Upper lobe of left lung (tissue), 6 donors: ENCODE data around the gene COL20A1. TPM values are rescaled to one million over a fixed set of nuclear protein-coding genes. Genes with fewer than 3 reads are reported as not detected.
A peak's percentile ranks its signal among the peaks of the same experiment; 100 is the strongest.

Experiments used
- ATAC-seq, 2 donors: fragments of 200-7000 bp; cut with Tn5 transposase; one replicate each; pipeline ENCODE4 v1.9.1; 2022; ENCODE audit warnings: mild to moderate bottlenecking in 2 of 2, moderate library complexity in 2 of 2; ENCODE audit not compliant: low FRiP score in 2 of 2
- DNase-seq, 2 donors: peaks; one replicate each; pipeline ENCODE4 v3.0.0-alpha.2; 2019 to 2020
- H3K27ac ChIP-seq, 4 donors: fragments of 200-600 bp; sonication (generic); one replicate each; pipeline ENCODE4 v1.5.1; 2016 to 2019
- H3K27me3 ChIP-seq, 4 donors: fragments of 200-600 bp; sonication (generic); one replicate each; pipeline ENCODE4 v1.5.1; 2017 to 2019
- H3K36me3 ChIP-seq, 4 donors: fragments of 200-600 bp; sonication (generic); one replicate each; pipeline ENCODE4 v1.5.1; 2016 to 2019
- H3K4me1 ChIP-seq, 4 donors: fragments of 200-600 bp; sonication (generic); one replicate each; pipeline ENCODE4 v1.5.1; 2018 to 2019
- H3K4me3 ChIP-seq, 4 donors: fragments of 200-600 bp; sonication (generic); one replicate each; pipeline ENCODE4 v1.5.1; 2017 to 2019; ENCODE audit warnings: mild to moderate bottlenecking in 2 of 4, moderate library complexity in 1 of 4
- H3K9me3 ChIP-seq, 4 donors: fragments of 200-600 bp; sonication (generic); one replicate each; pipeline ENCODE4 v1.5.1; 2018 to 2019
- EP300 ChIP-seq, 4 donors: sonication (generic); formaldehyde crosslinking; IDR thresholded peaks; one replicate each; pipeline ENCODE4 v1.5.1; 2017; ENCODE audit warnings: antibody characterized with exemption in 4 of 4, control low read depth in 2 of 4
- POLR2A ChIP-seq, 4 donors: fragments of 450-650 bp; IDR thresholded peaks; one replicate each; pipeline ENCODE4 v1.5.1; 2016 to 2017; ENCODE audit warnings: antibody characterized with exemption in 4 of 4, mild to moderate bottlenecking in 2 of 4
- POLR2AphosphoS5 ChIP-seq, 2 donors: sonication (generic); formaldehyde crosslinking; IDR thresholded peaks; one replicate each; pipeline ENCODE4 v1.5.1; 2017; ENCODE audit warnings: antibody characterized with exemption in 2 of 2
- WGBS, 2 donors: methylation state at CpG; one replicate each; pipeline ENCODE4 v1.1.5; 2017 to 2018; 5-methylcytosine and 5-hydroxymethylcytosine counted together
- total RNA-seq, 6 donors: library from RNA; depleted of rRNA in 4 of 6; stranded (reverse); fragments of >200 nt in 4 of 6; gene quantifications; one replicate each; pipeline versions ENCODE4 v1.1.0 to v1.2.1, GENCODE V29; 2016 to 2021
- TF ChIP-seq, protein P1 (sequence below), 6 experiments: fragments of 450-650 bp in 4 of 6; fragments of 200-600 bp in 2 of 6; sonication (generic) in 2 of 6; IDR thresholded peaks; one replicate each; pipeline ENCODE4 v1.5.1; 2016 to 2019; ENCODE audit warnings: antibody characterized with exemption in 6 of 6
- donor health status: DM: no; HTN: no; CAD: no; lungs with moderate emphysema.
- donor health status: DM: no; HTN: yes; CAD: no; lungs with severe emphysema.

The COL20A1 gene
- total RNA-seq, 6 donors from 2014 or later, result 0.03 TPM; not detected in 5

- no peaks in the 10 kb centered on the region for H3K9me3 ChIP-seq
- TF ChIP-seq, protein P1, sequence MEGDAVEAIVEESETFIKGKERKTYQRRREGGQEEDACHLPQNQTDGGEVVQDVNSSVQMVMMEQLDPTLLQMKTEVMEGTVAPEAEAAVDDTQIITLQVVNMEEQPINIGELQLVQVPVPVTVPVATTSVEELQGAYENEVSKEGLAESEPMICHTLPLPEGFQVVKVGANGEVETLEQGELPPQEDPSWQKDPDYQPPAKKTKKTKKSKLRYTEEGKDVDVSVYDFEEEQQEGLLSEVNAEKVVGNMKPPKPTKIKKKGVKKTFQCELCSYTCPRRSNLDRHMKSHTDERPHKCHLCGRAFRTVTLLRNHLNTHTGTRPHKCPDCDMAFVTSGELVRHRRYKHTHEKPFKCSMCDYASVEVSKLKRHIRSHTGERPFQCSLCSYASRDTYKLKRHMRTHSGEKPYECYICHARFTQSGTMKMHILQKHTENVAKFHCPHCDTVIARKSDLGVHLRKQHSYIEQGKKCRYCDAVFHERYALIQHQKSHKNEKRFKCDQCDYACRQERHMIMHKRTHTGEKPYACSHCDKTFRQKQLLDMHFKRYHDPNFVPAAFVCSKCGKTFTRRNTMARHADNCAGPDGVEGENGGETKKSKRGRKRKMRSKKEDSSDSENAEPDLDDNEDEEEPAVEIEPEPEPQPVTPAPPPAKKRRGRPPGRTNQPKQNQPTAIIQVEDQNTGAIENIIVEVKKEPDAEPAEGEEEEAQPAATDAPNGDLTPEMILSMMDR (IDR thresholded peaks at IDR 0.05), result no peak
- TF ChIP-seq POLR2A (IDR thresholded peaks at IDR 0.05) (no peak), POLR2AphosphoS5 (IDR thresholded peaks at IDR 0.05) (no peak), EP300 (IDR thresholded peaks at IDR 0.05) (no peak)
- peaks cover 0 to 4% (median 0%) of the 10 kb centered on the region in 4 donors for H3K4me1 ChIP-seq
- no peak overlapping the region for H3K27ac ChIP-seq
- 69 to 70% methylated on average over 14 to 39 of the region's 42 CpGs for WGBS, 2 donors
- H3K36me3 ChIP-seq, result no peaks in the 10 kb centered on the region
- H3K4me3 ChIP-seq, result no peak overlapping the region
- H3K27me3 ChIP-seq, result peaks cover 0 to 21% (median 8%) of the 10 kb centered on the region in 4 donors
- no peak for ATAC-seq
- DNase-seq, result peak in 1 of 2 donors; percentile 76
These were observed 66.4 kb downstream of the COL20A1 start for GRCh38 chr20:63359164-63359934.

GRCh38 chr20:63359937-63360849, 67.2 kb downstream of the COL20A1 start:
- peaks cover 0 to 4% (median 0%) of the 10 kb centered on the region in 4 donors for H3K4me1 ChIP-seq
- H3K27ac ChIP-seq, result no peak overlapping the region
- ATAC-seq (no peak), DNase-seq (peak in 1 of 2 donors; percentile 58)
- 21 to 36% methylated on average over 19 to 38 of the region's 38 CpGs for WGBS, 2 donors
- no peaks in the 10 kb centered on the region for H3K36me3 ChIP-seq
- H3K27me3 ChIP-seq, result peaks cover 0 to 21% (median 8%) of the 10 kb centered on the region in 4 donors
- no peak overlapping the region for H3K4me3 ChIP-seq
- no peaks in the 10 kb centered on the region for H3K9me3 ChIP-seq
- TF ChIP-seq POLR2AphosphoS5 (IDR thresholded peaks at IDR 0.05) (no peak), POLR2A (IDR thresholded peaks at IDR 0.05) (no peak), EP300 (IDR thresholded peaks at IDR 0.05) (no peak)
- TF ChIP-seq, protein P1 (IDR thresholded peaks at IDR 0.05), result no peak

DNA sequence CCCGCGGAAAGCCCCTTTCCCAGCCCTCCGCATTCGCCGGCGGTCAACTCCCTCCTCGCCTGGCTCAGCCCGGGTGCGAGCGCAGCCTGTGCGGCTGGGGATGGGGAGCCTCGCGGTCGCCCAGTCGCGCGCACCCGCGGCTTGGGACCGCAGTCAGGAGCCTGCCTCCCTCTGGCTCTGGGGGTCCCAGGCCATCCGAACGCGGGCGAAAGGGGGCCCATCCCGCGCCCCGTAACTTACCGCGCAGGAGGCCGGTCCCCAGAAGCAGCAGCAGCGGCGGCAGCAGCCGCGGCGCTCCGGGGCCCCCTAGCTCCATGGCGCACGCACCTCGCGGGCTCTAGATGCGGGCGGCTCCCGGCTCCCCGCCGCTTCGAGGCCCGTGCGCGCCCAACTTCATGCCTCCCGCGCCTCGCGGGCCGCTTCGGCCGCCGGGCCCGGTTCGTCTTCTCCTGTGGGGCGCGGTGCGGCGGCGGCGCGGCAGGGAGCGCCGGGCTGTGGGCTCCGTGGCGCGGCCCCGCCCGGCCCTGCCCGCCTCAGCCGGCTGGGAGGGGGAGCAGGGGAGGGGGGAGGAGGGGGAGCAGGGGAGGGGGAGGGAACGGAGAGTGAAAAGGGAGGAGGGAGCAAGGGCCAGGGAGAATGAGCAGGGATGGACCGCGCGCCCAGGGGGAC, 68.0 kb downstream of the COL20A1 start, which contains the start of gene CHRNA4:
Gene CHRNA4, minus strand, starts transcription at position 500 of the 669 bp plus-strand sequence. Its CDS starts 184 bp downstream, at position 316.
- ATAC-seq (no peak), DNase-seq (peak in 1 of 2 donors; percentile 72)
- Histone ChIP-seq H3K27ac (no peak within 1 kb of the TSS), H3K9me3 (no peaks in the 10 kb centered on the region), H3K27me3 (peaks cover 0 to 21% (median 8%) of the 10 kb centered on the region in 4 donors), H3K4me3 (no peak within 1 kb of the TSS), H3K4me1 (peaks cover 0 to 4% (median 0%) of the 10 kb centered on the region in 4 donors), H3K36me3 (no peaks in the 10 kb centered on the region)
- 0 to 6% methylated on average over 2 to 17 of the region's 79 CpGs for WGBS, 2 donors
- TF ChIP-seq EP300 (IDR thresholded peaks at IDR 0.05) (no peak), POLR2AphosphoS5 (IDR thresholded peaks at IDR 0.05) (no peak), POLR2A (IDR thresholded peaks at IDR 0.05) (no peak)
- TF ChIP-seq, protein P1 (IDR thresholded peaks at IDR 0.05), result no peak

GRCh38 chr20:63361519-63362435, 68.8 kb downstream of the COL20A1 start:
- DNase-seq (peak in 1 of 2 donors; percentile 61), ATAC-seq (no peak)
- Histone ChIP-seq H3K27ac (no peak overlapping the region), H3K4me3 (no peak overlapping the region), H3K4me1 (peaks cover 0 to 4% (median 0%) of the 10 kb centered on the region in 4 donors), H3K27me3 (peaks cover 0 to 21% (median 8%) of the 10 kb centered on the region in 4 donors), H3K9me3 (no peaks in the 10 kb centered on the region), H3K36me3 (no peaks in the 10 kb centered on the region)
- TF ChIP-seq POLR2AphosphoS5 (IDR thresholded peaks at IDR 0.05) (no peak), EP300 (IDR thresholded peaks at IDR 0.05) (no peak), POLR2A (IDR thresholded peaks at IDR 0.05) (no peak)
- TF ChIP-seq, protein P1 (IDR thresholded peaks at IDR 0.05), result no peak
- WGBS, 2 donors, result 18% methylated on average over 14 to 39 of the region's 50 CpGs
